OCI-LY7 (cell line): ENCODE results near the gene FAM162A. TPM values are rescaled to one million over a fixed set of nuclear protein-coding genes. Genes with fewer than 3 reads are reported as not detected.

Experiments used
- BruUV-seq: library from RNA; stranded (reverse); fragments of 400-500 nt; replicated peaks from 2 replicates; lab custom pipeline; 2021; lab: Mats Ljungman, UMichigan
- CTCF ChIA-PET: fragments of 300-600 bp; sonication (Branson Sonifier 250); formaldehyde crosslinking; loops from one replicate; lab custom pipeline; 2022; ENCODE audit warnings: antibody characterized with exemption; ENCODE audit not compliant: unreplicated experiment; lab: Charles Lee
- POLR2A ChIA-PET: fragments of 300-600 bp; sonication (Branson Sonifier 250); formaldehyde crosslinking; loops from one replicate; lab custom pipeline; 2022; ENCODE audit warnings: antibody characterized with exemption; lab: Charles Lee
- DNase-seq: peaks from one replicate; pipeline ENCODE4 v3.0.0-alpha.2; 2015; ENCODE audit warnings: low spot score
- H2AFZ ChIP-seq: fragments of 200-600 bp; sonication (generic), shearing (Covaris generic); 2 replicates; pipeline ENCODE4 v1.6.1; 2014; ENCODE audit warnings: mild to moderate bottlenecking, antibody characterized with exemption, low read length, moderate library complexity
- H3K27ac ChIP-seq: fragments of 200-600 bp; sonication (generic); 2 replicates; pipeline ENCODE4 v1.5.1; 2014; ENCODE audit warnings: mixed run types, low read depth, mild to moderate bottlenecking, moderate library complexity, low read length, inconsistent platforms; ENCODE audit not compliant: poor library complexity, severe bottlenecking
- H3K36me3 ChIP-seq: fragments of 200-600 bp; sonication (generic); 2 replicates; pipeline ENCODE4 v1.6.1; 2014; ENCODE audit warnings: mild to moderate bottlenecking, antibody characterized with exemption, low read length, moderate library complexity, mixed read lengths; ENCODE audit not compliant: insufficient read depth
- H3K4me1 ChIP-seq: fragments of 200-600 bp; sonication (generic); 2 replicates; pipeline ENCODE4 v1.5.1; 2014; ENCODE audit warnings: mild to moderate bottlenecking, low read length; ENCODE audit not compliant: insufficient read depth, poor library complexity, severe bottlenecking
- H3K4me2 ChIP-seq: fragments of 200-600 bp; sonication (generic); 2 replicates; pipeline ENCODE4 v1.6.1; 2014; ENCODE audit warnings: mild to moderate bottlenecking, low read length
- H3K4me3 ChIP-seq: fragments of 200-600 bp; sonication (generic); 2 replicates; pipeline ENCODE4 v1.5.1; 2014; ENCODE audit warnings: mild to moderate bottlenecking, low read depth, low read length; ENCODE audit not compliant: poor library complexity, severe bottlenecking
- H3K79me2 ChIP-seq: fragments of 200-600 bp; sonication (generic); 2 replicates; pipeline ENCODE4 v1.6.1; 2016; ENCODE audit warnings: low read depth, mild to moderate bottlenecking, low read length, moderate library complexity, mixed read lengths; ENCODE audit not compliant: insufficient read depth
- H3K9me2 ChIP-seq: fragments of 200-600 bp; sonication (generic); 2 replicates; pipeline ENCODE4 v1.6.1; 2016; ENCODE audit warnings: mild to moderate bottlenecking, low read length, mixed read lengths; ENCODE audit not compliant: insufficient read depth
- H3K9me3 ChIP-seq: fragments of 200-600 bp; sonication (generic); 2 replicates; pipeline ENCODE4 v1.6.1; 2014; ENCODE audit warnings: mild to moderate bottlenecking, mixed run types, low read length, mixed read lengths
- H4K20me1 ChIP-seq: fragments of 200-600 bp; sonication (generic); 2 replicates; pipeline ENCODE4 v1.6.1; 2014; ENCODE audit warnings: mild to moderate bottlenecking, antibody characterized with exemption, low read length, moderate library complexity, mixed read lengths; ENCODE audit not compliant: insufficient read depth
- EZH2phosphoT487 ChIP-seq: fragments of 200-600 bp; sonication (generic); IDR thresholded peaks from 2 replicates; pipeline ENCODE4 v1.6.1; 2018; ENCODE audit warnings: low read depth, borderline replicate concordance, mild to moderate bottlenecking, mixed run types, antibody characterized with exemption, low read length, moderate library complexity, mixed read lengths
- intact Hi-C: fragments of 100-400 bp; cut with micrococcal nuclease; formaldehyde crosslinking; loops from one replicate; pipeline ENCODE4 v1.10.0; 2022; ENCODE audit not compliant: unreplicated experiment
- total RNA-seq, 2 experiments: library from RNA; depleted of rRNA in 1 of 2; stranded (reverse); fragments of >200 nt in 1 of 2; shearing (Covaris generic) in 1 of 2; gene quantifications; 2 replicates each; pipeline ENCODE4 v1.2.3, GENCODE V29; 2014 to 2022
- TF ChIP-seq, protein P1 (sequence below): fragments of 200-600 bp; sonication (generic); conservative IDR thresholded peaks from 2 replicates; pipeline ENCODE4 v1.5.1; 2014; ENCODE audit warnings: mild to moderate bottlenecking, antibody characterized with exemption, low read length, moderate library complexity, mixed read lengths

Gene FAM162A
- total RNA-seq, 2 experiments from 2014 or later: 43.2 to 61.1 TPM

DNA sequence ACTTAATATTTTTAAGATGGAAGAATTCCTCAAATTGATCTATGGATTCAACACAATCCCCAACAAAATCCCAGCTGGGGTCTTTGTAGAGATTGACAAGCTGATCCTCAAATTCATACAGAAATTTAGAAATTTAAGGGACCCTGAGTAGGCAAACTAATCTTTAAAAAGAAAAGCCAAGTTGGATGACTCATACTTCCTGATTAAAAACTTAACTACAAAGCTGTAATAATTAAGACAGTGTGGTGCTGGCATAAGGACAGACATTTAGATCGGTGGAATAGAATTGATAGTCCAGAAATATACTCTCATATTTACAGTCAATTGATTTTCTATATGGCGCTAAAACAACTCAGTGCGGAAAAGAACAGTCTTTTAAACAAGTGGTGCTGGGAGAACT, 11.6 kb downstream of the FAM162A start:
- intact Hi-C loops: no loop called here
- Histone ChIP-seq H2AFZ (no peak overlapping the region), H4K20me1 (0 out of 2 replicates have a peak, but pooled peaks cover 5% of the 10 kb centered on the region), H3K79me2 (no peaks in the 10 kb centered on the region), H3K36me3 (peaks cover 12% of the 10 kb centered on the region; the same call in 1 of the 2 replicates), H3K9me2 (no peaks in the 10 kb centered on the region), H3K4me1 (no peaks in the 10 kb centered on the region), H3K4me3 (no peak overlapping the region), H3K9me3 (no peaks in the 10 kb centered on the region), H3K27ac (no peak overlapping the region), H3K4me2 (no peak overlapping the region)
- POLR2A ChIA-PET: interaction anchor here (1.1 kb wide), 1 partner anchor 11 kb away, joined by 5 read pairs; the partner anchor contains the start of gene FAM162A
- no peak for DNase-seq
- no TSS peak for BruUV-seq
- no peak for TF ChIP-seq EZH2phosphoT487
- TF ChIP-seq, protein P1, sequence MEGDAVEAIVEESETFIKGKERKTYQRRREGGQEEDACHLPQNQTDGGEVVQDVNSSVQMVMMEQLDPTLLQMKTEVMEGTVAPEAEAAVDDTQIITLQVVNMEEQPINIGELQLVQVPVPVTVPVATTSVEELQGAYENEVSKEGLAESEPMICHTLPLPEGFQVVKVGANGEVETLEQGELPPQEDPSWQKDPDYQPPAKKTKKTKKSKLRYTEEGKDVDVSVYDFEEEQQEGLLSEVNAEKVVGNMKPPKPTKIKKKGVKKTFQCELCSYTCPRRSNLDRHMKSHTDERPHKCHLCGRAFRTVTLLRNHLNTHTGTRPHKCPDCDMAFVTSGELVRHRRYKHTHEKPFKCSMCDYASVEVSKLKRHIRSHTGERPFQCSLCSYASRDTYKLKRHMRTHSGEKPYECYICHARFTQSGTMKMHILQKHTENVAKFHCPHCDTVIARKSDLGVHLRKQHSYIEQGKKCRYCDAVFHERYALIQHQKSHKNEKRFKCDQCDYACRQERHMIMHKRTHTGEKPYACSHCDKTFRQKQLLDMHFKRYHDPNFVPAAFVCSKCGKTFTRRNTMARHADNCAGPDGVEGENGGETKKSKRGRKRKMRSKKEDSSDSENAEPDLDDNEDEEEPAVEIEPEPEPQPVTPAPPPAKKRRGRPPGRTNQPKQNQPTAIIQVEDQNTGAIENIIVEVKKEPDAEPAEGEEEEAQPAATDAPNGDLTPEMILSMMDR: no peak
- CTCF ChIA-PET: no interaction called here

DNA sequence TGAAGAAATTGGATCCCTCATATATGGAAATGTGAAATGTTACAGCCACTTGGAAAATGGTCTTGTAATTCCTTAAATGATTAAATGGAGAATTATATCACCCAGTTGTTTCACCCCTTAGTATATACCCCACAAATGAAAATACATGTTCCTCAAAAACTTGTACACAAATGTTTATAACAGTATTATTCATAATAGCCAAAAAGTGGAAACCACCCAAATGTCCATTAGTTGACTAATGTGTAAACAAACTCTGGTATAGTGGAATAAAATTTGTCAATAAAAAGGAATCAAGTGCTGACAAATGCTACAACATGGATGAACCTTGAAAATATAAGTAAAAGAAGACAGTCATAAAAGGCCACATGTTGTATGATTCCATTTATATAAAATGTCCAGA, 12.5 kb downstream of the FAM162A start:
- CTCF ChIA-PET: no interaction called here
- no peak for TF ChIP-seq EZH2phosphoT487
- TF ChIP-seq, protein P1: no peak
- Histone ChIP-seq H3K4me2 (no peak overlapping the region), H3K36me3 (peaks cover 12% of the 10 kb centered on the region; the same call in 1 of the 2 replicates), H4K20me1 (0 out of 2 replicates have a peak, but pooled peaks cover 5% of the 10 kb centered on the region), H2AFZ (no peak overlapping the region), H3K79me2 (no peaks in the 10 kb centered on the region), H3K4me3 (no peak overlapping the region), H3K27ac (no peak overlapping the region), H3K9me3 (no peaks in the 10 kb centered on the region), H3K4me1 (no peaks in the 10 kb centered on the region), H3K9me2 (no peaks in the 10 kb centered on the region)
- BruUV-seq: no TSS peak
- intact Hi-C loops: no loop called here
- DNase-seq: no peak
- POLR2A ChIA-PET: no interaction called here

DNA sequence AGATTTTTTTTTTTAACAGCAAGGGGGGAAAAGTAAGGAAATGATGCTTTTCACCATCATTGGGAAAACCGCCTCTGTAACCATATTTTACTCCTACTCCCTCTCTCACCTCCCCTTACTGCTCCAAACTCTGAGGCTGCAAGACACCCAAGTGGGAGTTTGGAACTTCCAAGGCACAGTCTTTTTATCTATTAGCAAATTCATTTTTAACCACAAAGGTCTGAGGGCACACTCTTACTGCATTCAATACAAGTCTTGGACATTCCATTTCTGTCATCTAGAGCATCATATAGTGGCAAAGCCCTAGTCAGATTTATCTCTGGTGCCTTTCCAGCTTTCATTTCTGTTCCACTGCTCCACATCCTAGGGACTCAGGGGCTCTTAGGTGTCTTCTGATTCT, 13.2 kb downstream of the FAM162A start:
- no peak overlapping the region for H2AFZ ChIP-seq
- H3K9me3 ChIP-seq: no peaks in the 10 kb centered on the region
- H3K9me2 ChIP-seq: no peaks in the 10 kb centered on the region
- no peaks in the 10 kb centered on the region for H3K79me2 ChIP-seq
- CTCF ChIA-PET: no interaction called here
- BruUV-seq: no TSS peak
- no peaks in the 10 kb centered on the region for H3K4me1 ChIP-seq
- intact Hi-C loops: no loop called here
- no peak overlapping the region for H3K4me2 ChIP-seq
- POLR2A ChIA-PET: interaction anchor here (0.5 kb wide), 1 partner anchor 20 kb away, joined by 3 read pairs; no protein-coding TSS in a partner anchor
- TF ChIP-seq, protein P1: no peak
- TF ChIP-seq EZH2phosphoT487: no peak
- H3K27ac ChIP-seq: no peak overlapping the region
- H4K20me1 ChIP-seq: 0 out of 2 replicates have a peak, but pooled peaks cover 5% of the 10 kb centered on the region
- no peak for DNase-seq
- no peak overlapping the region for H3K4me3 ChIP-seq
- H3K36me3 ChIP-seq: peaks cover 12% of the 10 kb centered on the region; the same call in 1 of the 2 replicates
